Measurements from ENCODE around the gene NR1H2. TPM values are rescaled to one million over a fixed set of nuclear protein-coding genes. Genes with fewer than 3 reads are reported as not detected.
A peak's percentile ranks its signal among the peaks of the same experiment; 100 is the strongest.

NR1H2 gene
- total and polyA plus RNA-seq, 3 experiments from 2014 or later = 79.7 to 95.5 (median 82.3) TPM

GRCh38 chr19:50427997-50428425 lies 51.8 kb downstream of the NR1H2 start:
- Mint-ChIP-seq H3K36me3 (peaks cover 0 to 4% (median 0%) of the 10 kb centered on the region in 3 donors), H3K27ac (no peak overlapping the region), H3K9me3 (no peaks in the 10 kb centered on the region), H3K4me1 (peaks cover 11 to 15% (median 12%) of the 10 kb centered on the region in 3 donors), H3K27me3 (peaks cover 21 to 43% of the 10 kb centered on the region in 2 donors), H3K4me3 (peak overlapping the region in 3 of 7 donors; percentile 3 to 68 (median 52))
- ChIA-PET POLR2A (interaction anchor here (0.6 kb wide), 1 partner anchor 34 kb away, joined by 3 read pairs; no protein-coding TSS in a partner anchor), CTCF (interaction anchor here (1.2 kb wide), 1 partner anchor 60 kb away, joined by 3 read pairs; no protein-coding TSS in a partner anchor)
- H3K27ac ChIP-seq (ENCODE audit: low read depth, low read length) = no peak overlapping the region
- peak in 1 of 5 donors; percentile 23 for DNase-seq
- no peaks in the 10 kb centered on the region for H3K36me3 ChIP-seq (ENCODE audit: insufficient read depth, low read length)
- peaks cover 4% of the 10 kb centered on the region for H3K27me3 ChIP-seq (ENCODE audit: insufficient read depth, low read length, poor library complexity, severe bottlenecking)
- no peaks in the 10 kb centered on the region for H3K9me3 ChIP-seq (ENCODE audit: low read length)
- H3K4me1 ChIP-seq (ENCODE audit: insufficient read depth, low read length) = peaks cover 9% of the 10 kb centered on the region
- H3K4me3 ChIP-seq (ENCODE audit: low read length) = peak overlapping the region; percentile 28

DNA sequence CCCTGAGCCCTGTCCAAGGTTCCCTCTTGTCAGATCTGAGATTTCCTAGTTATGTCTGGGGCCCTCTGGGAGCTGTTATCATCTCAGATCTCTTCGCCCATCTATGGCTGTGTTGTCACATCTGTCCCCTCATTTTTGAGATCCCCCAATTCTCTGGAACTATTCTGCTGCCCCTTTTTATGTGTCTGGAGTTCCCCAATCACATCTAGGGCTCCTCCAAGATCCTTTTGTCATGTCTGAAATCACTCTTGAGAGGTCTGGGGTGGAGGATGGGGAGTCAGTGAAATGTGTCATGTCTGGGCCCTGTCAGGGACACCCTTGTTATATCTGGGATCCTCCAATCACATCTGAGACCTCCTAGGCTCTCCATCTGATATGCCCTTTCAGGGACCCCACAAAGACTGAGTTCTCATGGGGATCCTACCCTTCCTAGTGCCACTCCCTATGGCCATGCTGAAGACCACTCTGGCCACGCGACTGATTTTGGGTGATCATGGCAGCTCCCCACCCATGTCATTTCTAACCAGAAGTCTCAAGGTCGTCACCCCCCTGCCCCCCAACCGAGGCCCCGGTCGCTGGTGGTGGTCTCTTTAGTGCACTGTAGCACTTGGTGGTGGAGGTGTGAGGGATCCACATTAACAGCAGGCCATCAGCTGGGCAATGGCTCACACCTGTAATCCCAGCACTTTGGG lies 52.7 kb downstream of the NR1H2 start:
- no peak overlapping the region for H3K27ac ChIP-seq (ENCODE audit: low read depth, low read length)
- Mint-ChIP-seq H3K4me1 (peaks cover 11 to 15% (median 12%) of the 10 kb centered on the region in 3 donors), H3K27me3 (peaks cover 18 to 41% of the 10 kb centered on the region in 2 donors), H3K9me3 (no peaks in the 10 kb centered on the region), H3K36me3 (peaks cover 0 to 4% (median 0%) of the 10 kb centered on the region in 3 donors), H3K4me3 (peak overlapping the region in 1 of 7 donors; percentile 54), H3K27ac (no peak overlapping the region)
- ChIA-PET CTCF (interaction anchor here (1.2 kb wide), 1 partner anchor 60 kb away, joined by 3 read pairs; no protein-coding TSS in a partner anchor), POLR2A (no interaction called here)
- H3K27me3 ChIP-seq (ENCODE audit: insufficient read depth, low read length, poor library complexity, severe bottlenecking) = peaks cover 4% of the 10 kb centered on the region
- peaks cover 9% of the 10 kb centered on the region for H3K4me1 ChIP-seq (ENCODE audit: insufficient read depth, low read length)
- H3K36me3 ChIP-seq (ENCODE audit: insufficient read depth, low read length) = no peaks in the 10 kb centered on the region
- no peak overlapping the region for H3K4me3 ChIP-seq (ENCODE audit: low read length)
- no peak for DNase-seq
- H3K9me3 ChIP-seq (ENCODE audit: low read length) = no peaks in the 10 kb centered on the region

DNA sequence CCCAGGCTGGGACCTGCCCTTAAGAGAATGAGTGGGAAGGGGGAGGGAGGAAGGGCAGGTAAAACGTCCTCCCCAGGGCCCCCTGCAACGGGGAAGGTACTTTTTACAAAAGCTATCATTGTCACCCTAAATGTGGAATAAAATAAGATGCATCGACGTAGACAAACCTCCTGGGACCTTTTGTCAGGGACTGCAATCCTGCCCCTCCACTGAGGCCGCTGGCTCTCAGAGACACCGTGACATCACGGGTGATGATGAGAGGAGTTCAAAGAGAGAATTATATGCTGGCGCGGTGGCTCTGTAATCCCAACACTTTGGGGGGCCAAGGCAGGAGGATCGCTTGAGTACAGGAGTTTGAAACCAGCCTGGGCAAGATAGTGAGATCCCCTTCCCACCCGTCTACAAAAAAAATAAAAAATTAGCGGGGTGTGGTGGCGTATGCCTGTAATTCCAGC lies 54.7 kb downstream of the NR1H2 start:
- Mint-ChIP-seq H3K27ac (peak overlapping the region in 6 of 8 donors; percentile 47 to 86 (median 68)), H3K4me3 (peak overlapping the region; percentile 89 to 97 (median 91)), H3K36me3 (peaks cover 0 to 4% (median 0%) of the 10 kb centered on the region in 3 donors), H3K9me3 (no peaks in the 10 kb centered on the region), H3K27me3 (peaks cover 20 to 43% of the 10 kb centered on the region in 2 donors), H3K4me1 (peaks cover 11 to 15% (median 12%) of the 10 kb centered on the region in 3 donors)
- CTCF ChIA-PET = no interaction called here
- Histone ChIP-seq H3K4me3 (ENCODE audit: low read length) (peak overlapping the region; percentile 78), H3K27me3 (ENCODE audit: insufficient read depth, low read length, poor library complexity, severe bottlenecking) (peaks cover 4% of the 10 kb centered on the region), H3K27ac (ENCODE audit: low read depth, low read length) (peak overlapping the region; percentile 19), H3K4me1 (ENCODE audit: insufficient read depth, low read length) (peaks cover 9% of the 10 kb centered on the region), H3K36me3 (ENCODE audit: insufficient read depth, low read length) (no peaks in the 10 kb centered on the region), H3K9me3 (ENCODE audit: low read length) (no peaks in the 10 kb centered on the region)
- POLR2A ChIA-PET = no interaction called here
- DNase-seq = no peak

DNA sequence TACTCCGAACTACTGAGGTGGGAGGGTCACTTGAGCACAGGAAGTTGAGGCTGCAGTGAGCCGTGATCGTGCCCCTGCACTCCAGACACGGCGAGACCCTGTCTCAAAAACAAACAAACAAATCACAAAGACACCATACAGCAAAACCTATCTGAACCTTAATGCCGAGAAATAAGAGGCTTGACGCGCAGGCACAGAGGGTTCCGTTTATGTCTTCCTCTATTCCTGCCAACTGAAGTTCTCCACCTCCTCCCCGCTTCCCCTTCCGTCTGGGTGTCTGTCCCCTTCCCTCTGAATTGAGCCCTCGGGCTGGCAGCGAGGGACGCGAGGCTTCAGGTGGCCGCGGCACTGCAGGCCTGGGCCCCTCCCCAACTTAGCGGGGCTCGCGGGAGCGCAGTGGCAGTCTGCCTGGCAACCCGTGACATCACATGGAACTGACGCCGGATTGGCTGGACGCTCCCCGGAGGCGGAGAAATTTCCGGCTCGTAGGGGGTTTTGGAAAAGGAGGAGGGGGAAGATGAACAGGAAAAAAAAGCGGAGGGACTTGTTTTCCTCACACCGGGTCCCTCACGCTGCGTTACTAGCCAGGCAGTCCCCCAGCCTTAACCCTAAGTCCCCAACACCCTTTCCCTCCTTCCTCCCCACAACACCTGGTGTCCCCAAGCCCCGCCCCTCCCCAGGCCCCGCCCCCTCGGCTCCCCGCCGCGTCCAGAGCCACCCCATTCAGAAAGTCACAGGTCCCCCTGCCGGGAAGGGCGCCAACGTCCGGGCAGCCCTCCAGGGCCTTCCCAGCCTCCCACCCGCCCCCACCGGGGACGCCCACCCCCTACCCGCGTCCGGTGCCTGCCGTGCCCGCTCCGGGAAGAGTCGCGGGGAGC lies 55.3 kb downstream of the NR1H2 start:
- ChIA-PET CTCF (no interaction called here), POLR2A (no interaction called here)
- Mint-ChIP-seq H3K9me3 (no peaks in the 10 kb centered on the region), H3K36me3 (peaks cover 0 to 4% (median 0%) of the 10 kb centered on the region in 3 donors), H3K4me3 (peak overlapping the region; percentile 89 to 97 (median 91)), H3K27ac (peak overlapping the region; percentile 64 to 96 (median 86)), H3K4me1 (peaks cover 11 to 15% (median 12%) of the 10 kb centered on the region in 3 donors), H3K27me3 (peaks cover 22 to 43% of the 10 kb centered on the region in 2 donors)
- Histone ChIP-seq H3K27me3 (ENCODE audit: insufficient read depth, low read length, poor library complexity, severe bottlenecking) (peaks cover 4% of the 10 kb centered on the region), H3K4me1 (ENCODE audit: insufficient read depth, low read length) (peaks cover 9% of the 10 kb centered on the region), H3K27ac (ENCODE audit: low read depth, low read length) (peak overlapping the region; percentile 19), H3K36me3 (ENCODE audit: insufficient read depth, low read length) (no peaks in the 10 kb centered on the region), H3K9me3 (ENCODE audit: low read length) (no peaks in the 10 kb centered on the region), H3K4me3 (ENCODE audit: low read length) (peak overlapping the region; percentile 78)
- peak; percentile 76 to 89 (median 86) for DNase-seq

- H3K27ac ChIP-seq (ENCODE audit: low read depth, low read length) = peak within 1 kb of the TSS; percentile 19
- POLR2A ChIA-PET = no interaction called here
- Mint-ChIP-seq H3K27me3 (peaks cover 19 to 42% of the 10 kb centered on the region in 2 donors), H3K4me3 (peak within 1 kb of the TSS; percentile 89 to 97 (median 91)), H3K9me3 (peaks cover 0 to 3% (median 0%) of the 10 kb centered on the region in 5 donors), H3K4me1 (peaks cover 11 to 15% (median 12%) of the 10 kb centered on the region in 3 donors), H3K27ac (peak within 1 kb of the TSS in 7 of 8 donors; percentile 64 to 96 (median 90)), H3K36me3 (peaks cover 0 to 4% (median 0%) of the 10 kb centered on the region in 3 donors)
- H3K4me1 ChIP-seq (ENCODE audit: insufficient read depth, low read length) = peaks cover 9% of the 10 kb centered on the region
- peak within 1 kb of the TSS; percentile 78 for H3K4me3 ChIP-seq (ENCODE audit: low read length)
- H3K27me3 ChIP-seq (ENCODE audit: insufficient read depth, low read length, poor library complexity, severe bottlenecking) = peaks cover 4% of the 10 kb centered on the region
- H3K9me3 ChIP-seq (ENCODE audit: low read length) = no peaks in the 10 kb centered on the region
- CTCF ChIA-PET = no interaction called here
- no peaks in the 10 kb centered on the region for H3K36me3 ChIP-seq (ENCODE audit: insufficient read depth, low read length)
- DNase-seq = no peak
Observed at GRCh38 chr19:50432221-50433028, 56.2 kb downstream of the NR1H2 start, which contains the start of gene MYBPC2. MYBPC2 (plus strand) TSS chr19:50432892; CDS start chr19:50432954, 62 bp downstream.

Other genes with a start within 250 kb of the NR1H2 start
- gene IZUMO2, start 213.2 kb upstream of the NR1H2 start, total RNA-seq = not detected
- not detected for gene IZUMO2, start 213.2 kb upstream of the NR1H2 start, polyA plus RNA-seq
- gene MYH14, start 172.8 kb upstream of the NR1H2 start, total RNA-seq = not detected
- not detected for gene MYH14, start 172.8 kb upstream of the NR1H2 start, polyA plus RNA-seq
- gene KCNC3, start 47.1 kb upstream of the NR1H2 start, total RNA-seq = under 1 TPM; 0.68 to 0.73 TPM
- gene KCNC3, start 47.1 kb upstream of the NR1H2 start, polyA plus RNA-seq = not detected
- gene NAPSA, start 10.8 kb upstream of the NR1H2 start, total RNA-seq = 10 to 100 TPM; 19.7 to 22.5 TPM
- gene NAPSA, start 10.8 kb upstream of the NR1H2 start, polyA plus RNA-seq = 1.6 TPM
- 100 to 1,000 TPM; 154 to 160 TPM for gene POLD1, start 7.9 kb downstream of the NR1H2 start, total RNA-seq
- 29.4 TPM for gene POLD1, start 7.9 kb downstream of the NR1H2 start, polyA plus RNA-seq
- 1 to 10 TPM in 1 of 2 experiments, under 1 TPM in 1; 1.00 to 2.2 TPM for gene SPIB, start 42.5 kb downstream of the NR1H2 start, total RNA-seq
- 0.52 TPM for gene SPIB, start 42.5 kb downstream of the NR1H2 start, polyA plus RNA-seq
- under 1 TPM; 0.07 to 0.24 TPM for gene MYBPC2, start 56.4 kb downstream of the NR1H2 start, total RNA-seq
- gene MYBPC2, start 56.4 kb downstream of the NR1H2 start, polyA plus RNA-seq = not detected
- 10 to 100 TPM; 74.7 to 74.8 TPM for gene EMC10, start 100.0 kb downstream of the NR1H2 start, total RNA-seq
- 11.4 TPM for gene EMC10, start 100.0 kb downstream of the NR1H2 start, polyA plus RNA-seq
- under 1 TPM; 0.57 to 0.97 TPM for gene GARIN5A, start 100.4 kb downstream of the NR1H2 start, total RNA-seq
- gene GARIN5A, start 100.4 kb downstream of the NR1H2 start, polyA plus RNA-seq = 0.33 TPM
- gene JOSD2, start 134.7 kb downstream of the NR1H2 start, total RNA-seq = 10 to 100 TPM; 47.4 to 50.9 TPM
- 28.4 TPM for gene JOSD2, start 134.7 kb downstream of the NR1H2 start, polyA plus RNA-seq
- not detected for gene ASPDH, start 137.5 kb downstream of the NR1H2 start, total RNA-seq
- not detected for gene ASPDH, start 137.5 kb downstream of the NR1H2 start, polyA plus RNA-seq
- gene LRRC4B, start 192.0 kb downstream of the NR1H2 start, total RNA-seq = not detected
- not detected for gene LRRC4B, start 192.0 kb downstream of the NR1H2 start, polyA plus RNA-seq